Liver (tissue), 9 donors: ENCODE results near the gene UBA7. TPM values are rescaled to one million over a fixed set of nuclear protein-coding genes. Genes with fewer than 3 reads are reported as not detected.

Experiments
- DNase-seq: peaks from one replicate; pipeline ENCODE4 v3.0.0-alpha.2; 2017; ENCODE audit warnings: low spot score
- H3K27ac ChIP-seq, 2 donors: one replicate each; pipeline ENCODE4 v1.7.0; 2013; ENCODE audit warnings: inconsistent platforms in 2 of 2, low read length in 2 of 2, control low read depth in 1 of 2, low read depth in 1 of 2, mild to moderate bottlenecking in 1 of 2
- H3K27me3 ChIP-seq, 4 donors: one replicate each; pipeline versions ENCODE4 v1.6.1 to v1.7.0; 2013; ENCODE audit warnings: low read length in 3 of 4, inconsistent platforms in 1 of 4, mild to moderate bottlenecking in 1 of 4, moderate library complexity in 1 of 4; ENCODE audit not compliant: control insufficient read depth in 4 of 4, insufficient read depth in 4 of 4
- H3K36me3 ChIP-seq, 4 donors: one replicate each; pipeline versions ENCODE4 v1.6.1 to v1.7.0; 2013; ENCODE audit warnings: low read length in 3 of 4, mild to moderate bottlenecking in 3 of 4, low read depth in 1 of 4, moderate library complexity in 1 of 4; ENCODE audit not compliant: control insufficient read depth in 4 of 4, insufficient read depth in 3 of 4
- H3K4me1 ChIP-seq, 4 donors: one replicate each; pipeline versions ENCODE4 v1.6.1 to v1.7.0; 2013; ENCODE audit warnings: low read length in 3 of 4, mild to moderate bottlenecking in 3 of 4, moderate library complexity in 1 of 4; ENCODE audit not compliant: control insufficient read depth in 4 of 4, insufficient read depth in 4 of 4
- H3K4me3 ChIP-seq, 3 donors: one replicate each; pipeline versions ENCODE4 v1.6.1 to v1.7.0; 2013; ENCODE audit warnings: low read length in 3 of 3, control low read depth in 1 of 3, low read depth in 1 of 3, mild to moderate bottlenecking in 1 of 3
- H3K9ac ChIP-seq, 2 donors: one replicate each; pipeline ENCODE4 v1.7.0; 2013; ENCODE audit warnings: low read length in 2 of 2, mild to moderate bottlenecking in 2 of 2, moderate library complexity in 2 of 2, control low read depth in 1 of 2, low read depth in 1 of 2
- H3K9me3 ChIP-seq, 4 donors: one replicate each; pipeline versions ENCODE4 v1.6.1 to v1.7.0; 2013; ENCODE audit warnings: low read length in 3 of 4; ENCODE audit not compliant: control insufficient read depth in 4 of 4
- ATF3 ChIP-seq: IDR thresholded peaks from 2 replicates; pipeline ENCODE4 v1.6.1; 2016; ENCODE audit warnings: antibody characterized with exemption
- CTCF ChIP-seq: fragments of 150-350 bp; IDR thresholded peaks from 2 replicates; pipeline ENCODE4 v1.5.1; 2017; ENCODE audit warnings: improper control_type of control experiment, low read depth, low read length; ENCODE audit not compliant: missing input control
- EGR1 ChIP-seq, 2 donors: IDR thresholded peaks; 2 replicates each; pipeline ENCODE4 v1.6.1; 2016 to 2018; ENCODE audit warnings: antibody characterized with exemption in 2 of 2, low read depth in 2 of 2
- FOXA1 ChIP-seq: IDR thresholded peaks from 2 replicates; pipeline ENCODE4 v1.6.1; 2016; ENCODE audit warnings: antibody characterized with exemption
- FOXA2 ChIP-seq: IDR thresholded peaks from 2 replicates; pipeline ENCODE4 v1.6.1; 2016; ENCODE audit warnings: antibody characterized with exemption
- GABPA ChIP-seq, 2 donors: IDR thresholded peaks in 1 of 2; conservative IDR thresholded peaks in 1 of 2; 2 replicates each; pipeline ENCODE4 v1.6.1; 2016; ENCODE audit warnings: antibody characterized with exemption in 2 of 2, mild to moderate bottlenecking in 1 of 2, moderate library complexity in 1 of 2
- HNF4A ChIP-seq, 2 donors: conservative IDR thresholded peaks; 2 replicates each; pipeline ENCODE4 v1.6.1; 2016; ENCODE audit warnings: antibody characterized with exemption in 2 of 2, mild to moderate bottlenecking in 2 of 2
- HNF4G ChIP-seq: IDR thresholded peaks from 2 replicates; pipeline ENCODE4 v1.6.1; 2016; ENCODE audit warnings: antibody characterized with exemption
- JUND ChIP-seq, 2 donors: IDR thresholded peaks; 2 replicates each; pipeline ENCODE4 v1.6.1; 2016; ENCODE audit warnings: antibody characterized with exemption in 2 of 2
- MAX ChIP-seq: IDR thresholded peaks from 2 replicates; pipeline ENCODE4 v1.6.1; 2016; ENCODE audit warnings: antibody characterized with exemption
- NR2F2 ChIP-seq: IDR thresholded peaks from 2 replicates; pipeline ENCODE4 v1.6.1; 2016; ENCODE audit warnings: antibody characterized with exemption
- RAD21 ChIP-seq, 2 donors: IDR thresholded peaks; 2 replicates each; pipeline ENCODE4 v1.6.1; 2016; ENCODE audit warnings: antibody characterized with exemption in 2 of 2, mild to moderate bottlenecking in 2 of 2
- REST ChIP-seq: IDR thresholded peaks from 2 replicates; pipeline ENCODE4 v1.6.1; 2016; ENCODE audit warnings: antibody characterized with exemption, mild to moderate bottlenecking
- RXRA ChIP-seq, 2 donors: IDR thresholded peaks; 2 replicates each; pipeline ENCODE4 v1.6.1; 2017 to 2018; ENCODE audit warnings: antibody characterized with exemption in 2 of 2, mild to moderate bottlenecking in 1 of 2
- SP1 ChIP-seq: IDR thresholded peaks from 2 replicates; pipeline ENCODE4 v1.6.1; 2018; ENCODE audit warnings: antibody characterized with exemption, mild to moderate bottlenecking
- TAF1 ChIP-seq: conservative IDR thresholded peaks from 2 replicates; pipeline ENCODE4 v1.6.1; 2016; ENCODE audit warnings: antibody characterized with exemption, mild to moderate bottlenecking
- YY1 ChIP-seq: IDR thresholded peaks from 2 replicates; pipeline ENCODE4 v1.6.1; 2016; ENCODE audit warnings: antibody characterized with exemption, mild to moderate bottlenecking
- ZBTB33 ChIP-seq: IDR thresholded peaks from 2 replicates; pipeline ENCODE4 v1.6.1; 2016; ENCODE audit warnings: antibody characterized with exemption
- WGBS: extraction: QIAGEN DNeasy Blood & Tissue Kit; methylation state at CpG from one replicate; pipeline ENCODE4 v1.1.7; 2013; 5-methylcytosine and 5-hydroxymethylcytosine counted together
- polyA plus RNA-seq, 2 donors: library from polyadenylated mRNA; stranded (reverse) in 1 of 2; unstranded in 1 of 2; fragments of 200-250 nt in 1 of 2; fragments of >200 nt in 1 of 2; fragmentation: Nextera tagmentation in 1 of 2; extraction: Ambion mirVana in 1 of 2; gene quantifications; one replicate each; pipeline versions ENCODE4 v1.2.1 to v1.2.3, GENCODE V29; 2013 to 2015
- total RNA-seq, 2 donors: library from RNA; depleted of rRNA; stranded (reverse); fragments of >200 nt; gene quantifications; one replicate each; pipeline ENCODE4 v1.2.3, GENCODE V29; 2014
- donor health status: healthy.
- donor health status: healthy.
- donor health status: healthy.
- donor health status: healthy.
- donor health status: healthy.

UBA7 gene
- total and polyA plus RNA-seq, 4 donors = 14.6 to 29.5 (median 15.2) TPM

GRCh38 chr3:49759226-49759625, 54.5 kb downstream of the UBA7 start (continued):
- TF ChIP-seq CTCF (no peak), NR2F2 (no peak), HNF4G (no peak), FOXA2 (no peak), RXRA (IDR thresholded peaks at IDR 0.05) (no peak)

GRCh38 chr3:49757197-49757596, 56.6 kb downstream of the UBA7 start:
- H3K36me3 ChIP-seq = peaks cover 0 to 2% (median 0%) of the 10 kb centered on the region in 4 donors
- 78% methylated on average over 2 of the region's 2 CpGs for WGBS
- H3K4me3 ChIP-seq = no peak overlapping the region
- DNase-seq = no peak
- no peaks in the 10 kb centered on the region for H3K4me1 ChIP-seq
- no peaks in the 10 kb centered on the region for H3K27me3 ChIP-seq
- no peaks in the 10 kb centered on the region for H3K9me3 ChIP-seq
- no peak overlapping the region for H3K9ac ChIP-seq
- H3K27ac ChIP-seq = no peak overlapping the region
- TF ChIP-seq FOXA2 (no peak), TAF1 (no peak), HNF4G (no peak), CTCF (no peak), HNF4A (conservative IDR thresholded peaks at IDR 0.05) (no peak), GABPA (IDR thresholded peaks at IDR 0.05 in 1 of 2, conservative IDR thresholded peaks at IDR 0.05 in 1 of 2) (no peak), MAX (no peak), REST (no peak), YY1 (no peak), SP1 (no peak), NR2F2 (no peak), ATF3 (no peak), JUND (IDR thresholded peaks at IDR 0.05) (no peak), EGR1 (IDR thresholded peaks at IDR 0.05; ENCODE audit: low read depth in 2 of 2) (no peak), RAD21 (IDR thresholded peaks at IDR 0.05) (no peak), ZBTB33 (no peak), RXRA (IDR thresholded peaks at IDR 0.05) (no peak), FOXA1 (no peak)
